HS-5 (cell line): ENCODE measurements around the gene ACSF3.

ENCODE experiments used
- DNase-seq: peaks from one replicate; pipeline ENCODE4 v3.0.0-alpha.2; 2012; ENCODE audit warnings: low read depth

Gene ACSF3

DNA sequence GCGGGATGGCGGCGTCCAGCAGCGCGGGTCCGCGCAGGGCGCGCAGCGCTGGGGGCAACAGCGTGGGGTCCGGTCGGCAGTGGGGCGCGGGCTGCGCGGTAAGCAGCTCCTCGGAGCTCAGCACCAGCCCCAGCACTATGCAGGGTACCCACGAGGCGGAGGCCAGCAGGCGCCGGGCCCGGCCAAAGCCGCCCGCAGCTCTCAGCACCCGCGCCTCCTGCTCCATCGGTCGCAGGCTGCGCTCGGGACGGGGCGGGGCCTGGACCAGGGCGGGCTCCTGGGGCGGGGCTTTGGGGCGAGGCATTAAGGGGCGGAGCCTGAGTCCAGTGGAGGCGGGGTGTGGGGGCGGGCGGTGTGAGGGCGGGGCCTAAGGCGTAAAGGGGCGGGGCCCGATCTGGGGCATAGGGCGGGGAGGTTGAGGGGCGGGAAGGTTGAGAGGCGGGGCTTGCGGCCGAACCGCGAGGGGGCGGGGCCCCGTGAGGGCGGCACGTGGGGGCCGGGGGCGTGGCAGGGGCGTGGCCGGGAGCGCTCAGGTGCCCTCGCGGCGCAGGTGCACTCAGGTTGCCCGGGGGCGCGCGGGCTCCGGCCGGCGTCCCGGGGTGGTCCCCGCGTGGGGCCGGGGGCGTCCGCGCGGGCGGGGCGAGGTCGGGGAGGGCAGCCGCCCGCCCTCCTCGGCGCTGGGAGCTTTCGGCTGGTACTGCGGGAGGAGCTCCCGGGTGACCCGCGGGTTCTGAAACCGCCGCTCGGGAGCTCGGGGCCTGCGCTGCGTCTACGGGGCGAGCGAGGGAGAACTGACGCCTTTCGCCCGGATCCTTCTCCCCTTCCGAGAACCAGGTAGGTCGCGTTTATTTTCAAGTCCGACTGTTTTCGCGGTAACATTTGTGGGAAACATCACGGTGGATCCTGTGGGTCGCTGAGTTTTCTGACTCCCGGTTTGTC lies 108.1 kb downstream of the ACSF3 start:
- DNase-seq = no peak

DNA sequence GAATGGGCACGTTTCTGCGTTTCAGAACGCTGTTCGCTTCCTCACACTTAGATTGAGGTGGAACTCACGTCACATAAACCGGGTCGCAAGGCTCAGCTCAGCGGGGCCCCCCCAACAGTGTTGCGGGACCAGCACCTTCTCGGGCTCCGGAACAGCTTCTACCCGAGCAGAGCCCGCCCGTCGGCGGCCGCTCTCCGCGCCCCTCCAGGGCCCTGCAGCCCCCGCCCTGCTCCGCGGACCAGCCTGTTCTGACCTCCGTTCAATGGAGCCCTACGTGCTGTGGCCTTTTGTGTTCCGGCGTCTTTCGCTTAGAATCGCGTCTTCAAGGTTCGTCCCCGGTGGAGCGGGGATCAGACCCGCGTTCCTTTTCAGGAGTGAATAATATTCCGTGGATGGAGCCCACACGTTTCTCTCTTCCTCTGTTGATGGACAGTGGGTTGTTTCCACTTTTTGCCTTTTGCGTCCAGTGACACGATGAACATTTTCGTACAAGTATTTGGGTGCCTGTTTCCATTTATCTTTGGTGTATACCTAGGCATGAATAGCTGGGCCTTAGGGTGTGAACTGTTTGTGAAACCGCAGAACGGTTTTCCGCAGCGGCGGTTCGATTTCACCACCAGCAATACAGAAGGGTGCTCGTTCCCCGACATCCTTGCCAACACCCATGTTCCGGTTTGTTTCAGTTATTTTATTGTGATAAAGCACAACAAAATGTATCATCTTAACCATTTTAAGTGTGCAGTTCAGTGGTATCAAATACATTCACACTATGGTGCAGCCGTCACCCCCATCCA lies 109.0 kb downstream of the ACSF3 start:
- no peak for DNase-seq
